ENCODE results near the gene CECR2.

Gene CECR2

GRCh38 chr22:17492247-17492646 is 123.0 kb downstream of the CECR2 start:
- Histone ChIP-seq H3K4me1 (ENCODE audit: insufficient read depth, poor library complexity, severe bottlenecking) (no peaks in the 10 kb centered on the region), H3K9me3 (ENCODE audit: severe bottlenecking) (no peaks in the 10 kb centered on the region), H3K27ac (ENCODE audit: poor library complexity, severe bottlenecking) (no peak overlapping the region), H3K4me3 (ENCODE audit: severe bottlenecking) (no peak overlapping the region), H3K36me3 (ENCODE audit: low read depth) (no peaks in the 10 kb centered on the region), H3K27me3 (ENCODE audit: insufficient read depth, poor library complexity, severe bottlenecking) (no peaks in the 10 kb centered on the region)
- no peak for DNase-seq (ENCODE audit: low spot score)
- no peak for ATAC-seq (ENCODE audit: low read depth)
- no peak for TF ChIP-seq CTCF (IDR thresholded peaks at IDR 0.05; ENCODE audit: poor library complexity, severe bottlenecking)

GRCh38 chr22:17493419-17493981 is 124.2 kb downstream of the CECR2 start:
- ATAC-seq (ENCODE audit: low read depth): no peak
- Histone ChIP-seq H3K27me3 (ENCODE audit: insufficient read depth, poor library complexity, severe bottlenecking) (no peaks in the 10 kb centered on the region), H3K36me3 (ENCODE audit: low read depth) (no peaks in the 10 kb centered on the region), H3K4me3 (ENCODE audit: severe bottlenecking) (no peak overlapping the region), H3K9me3 (ENCODE audit: severe bottlenecking) (no peaks in the 10 kb centered on the region), H3K27ac (ENCODE audit: poor library complexity, severe bottlenecking) (no peak overlapping the region), H3K4me1 (ENCODE audit: insufficient read depth, poor library complexity, severe bottlenecking) (no peaks in the 10 kb centered on the region)
- no peak for TF ChIP-seq CTCF (IDR thresholded peaks at IDR 0.05; ENCODE audit: poor library complexity, severe bottlenecking)
- no peak for DNase-seq (ENCODE audit: low spot score)

GRCh38 chr22:17496841-17497240 is 127.6 kb downstream of the CECR2 start:
- no peak for DNase-seq (ENCODE audit: low spot score)
- Histone ChIP-seq H3K9me3 (ENCODE audit: severe bottlenecking) (no peaks in the 10 kb centered on the region), H3K4me1 (ENCODE audit: insufficient read depth, poor library complexity, severe bottlenecking) (no peaks in the 10 kb centered on the region), H3K27ac (ENCODE audit: poor library complexity, severe bottlenecking) (no peak overlapping the region), H3K36me3 (ENCODE audit: low read depth) (no peaks in the 10 kb centered on the region), H3K27me3 (ENCODE audit: insufficient read depth, poor library complexity, severe bottlenecking) (no peaks in the 10 kb centered on the region), H3K4me3 (ENCODE audit: severe bottlenecking) (no peak overlapping the region)
- no peak for TF ChIP-seq CTCF (IDR thresholded peaks at IDR 0.05; ENCODE audit: poor library complexity, severe bottlenecking)
- no peak for ATAC-seq (ENCODE audit: low read depth)

GRCh38 chr22:17501679-17502285 is 132.5 kb downstream of the CECR2 start:
- ATAC-seq (ENCODE audit: low read depth): peak; percentile 84
- no peaks in the 10 kb centered on the region for H3K36me3 ChIP-seq (ENCODE audit: low read depth)

More at GRCh38 chr22:17501679-17502285, 132.5 kb downstream of the CECR2 start:
- no peak overlapping the region for H3K4me3 ChIP-seq (ENCODE audit: severe bottlenecking)
- H3K27me3 ChIP-seq (ENCODE audit: insufficient read depth, poor library complexity, severe bottlenecking): no peaks in the 10 kb centered on the region
- peak; percentile 78 for TF ChIP-seq CTCF (IDR thresholded peaks at IDR 0.05; ENCODE audit: poor library complexity, severe bottlenecking)
- no peak overlapping the region for H3K27ac ChIP-seq (ENCODE audit: poor library complexity, severe bottlenecking)
- H3K4me1 ChIP-seq (ENCODE audit: insufficient read depth, poor library complexity, severe bottlenecking): no peaks in the 10 kb centered on the region
- no peak for DNase-seq (ENCODE audit: low spot score)
- H3K9me3 ChIP-seq (ENCODE audit: severe bottlenecking): no peaks in the 10 kb centered on the region
